ENCODE data around the gene ARSG.
"Not testable (repeated sequence)": the region's sequence is repeated elsewhere in the genome, so short reads cannot be mapped to it uniquely, and the experiment has no call there.

GRCh38 chr17:68355108-68355507, 63.8 kb downstream of the ARSG start:
- not testable (repeated sequence) for TF ChIP-seq FOXA1 (IDR thresholded peaks at IDR 0.05); CTCF (IDR thresholded peaks at IDR 0.05; ENCODE audit: low read depth, low read length, missing input control); SP1 (IDR thresholded peaks at IDR 0.05); REST (IDR thresholded peaks at IDR 0.05); RAD21 (IDR thresholded peaks at IDR 0.05); YY1 (IDR thresholded peaks at IDR 0.05); ZBTB33 (IDR thresholded peaks at IDR 0.05); TAF1 (conservative IDR thresholded peaks at IDR 0.05); MAX (IDR thresholded peaks at IDR 0.05); ATF3 (IDR thresholded peaks at IDR 0.05); HNF4G (IDR thresholded peaks at IDR 0.05); EGR1 (IDR thresholded peaks at IDR 0.05; ENCODE audit: low read depth in 2 of 2); FOXA2 (IDR thresholded peaks at IDR 0.05)
